HL-60/S4 (cell line): ENCODE results near the gene LILRA2.
"Not testable (repeated sequence)": the region's sequence is repeated elsewhere in the genome, so short reads cannot be mapped to it uniquely, and the experiment has no call there.

Source experiments
- in situ Hi-C: fragments of 300-500 bp; cut with MboI; formaldehyde crosslinking; loops from 2 replicates; pipeline ENCODE4 v1.14.3; 2022; ENCODE audit warnings: low sequenced_read_pairs

Gene LILRA2

GRCh38 chr19:54573330-54573872 lies at the start of gene LILRA2:
TSS of gene LILRA2 (plus strand) at chr19:54573790. CDS start at chr19:54573879, 89 bp downstream.
- in situ Hi-C loops = no loop called here

- in situ Hi-C loops = no loop called here
Observed at GRCh38 chr19:54525636-54526035, 48.0 kb upstream of the LILRA2 start.

GRCh38 chr19:54526972-54527371 lies 46.6 kb upstream of the LILRA2 start:
- in situ Hi-C loops = no loop called here

- in situ Hi-C loops = no loop called here
Observed at GRCh38 chr19:54530866-54531265, 42.7 kb upstream of the LILRA2 start.

- in situ Hi-C loops = no loop called here
Observed at GRCh38 chr19:54532528-54532927, 41.1 kb upstream of the LILRA2 start.

- in situ Hi-C loops = no loop called here
Observed at GRCh38 chr19:54533476-54533875, 40.1 kb upstream of the LILRA2 start.

- in situ Hi-C loops = no loop called here
Observed at GRCh38 chr19:54534156-54534555, 39.4 kb upstream of the LILRA2 start.

- in situ Hi-C loops = no loop called here
Observed at GRCh38 chr19:54535601-54536000, 38.0 kb upstream of the LILRA2 start.

- in situ Hi-C loops = no loop called here
Observed at GRCh38 chr19:54536956-54537355, 36.6 kb upstream of the LILRA2 start.

GRCh38 chr19:54541712-54542111 lies 31.9 kb upstream of the LILRA2 start:
- in situ Hi-C loops = no loop called here

- in situ Hi-C loops = no loop called here
Observed at GRCh38 chr19:54548806-54549205, 24.8 kb upstream of the LILRA2 start.

- in situ Hi-C loops = no loop called here
Observed at GRCh38 chr19:54549224-54549623, 24.4 kb upstream of the LILRA2 start.

- in situ Hi-C loops = no loop called here
Observed at GRCh38 chr19:54551293-54551692, 22.3 kb upstream of the LILRA2 start.

GRCh38 chr19:54551950-54552912 lies 21.4 kb upstream of the LILRA2 start:
- in situ Hi-C loops = no loop called here

GRCh38 chr19:54552913-54553310 lies 20.7 kb upstream of the LILRA2 start:
- in situ Hi-C loops = no loop called here

GRCh38 chr19:54554006-54554405 lies 19.6 kb upstream of the LILRA2 start:
- in situ Hi-C loops = no loop called here

GRCh38 chr19:54554896-54555295 lies 18.7 kb upstream of the LILRA2 start:
- in situ Hi-C loops = no loop called here

- in situ Hi-C loops = no loop called here
Observed at GRCh38 chr19:54556194-54556593, 17.4 kb upstream of the LILRA2 start.

- in situ Hi-C loops = no loop called here
Observed at GRCh38 chr19:54558339-54558738, 15.3 kb upstream of the LILRA2 start.

- in situ Hi-C loops = no loop called here
Observed at GRCh38 chr19:54560881-54561385, 12.7 kb upstream of the LILRA2 start.

GRCh38 chr19:54561840-54562239 lies 11.8 kb upstream of the LILRA2 start:
- in situ Hi-C loops = no loop called here

- in situ Hi-C loops = not testable (repeated sequence)
Observed at GRCh38 chr19:54563206-54563605, 10.4 kb upstream of the LILRA2 start.
